Subcutaneous adipose tissue (tissue), 4 donors: ENCODE data around the gene TBC1D9B. TPM values are rescaled to one million over a fixed set of nuclear protein-coding genes. Genes with fewer than 3 reads are reported as not detected.

Experiments used
- CTCF ChIP-seq: fragments of 450-650 bp; IDR thresholded peaks from one replicate; pipeline ENCODE4 v1.5.1; 2016; ENCODE audit warnings: low read depth, mild to moderate bottlenecking, control low read depth, antibody characterized with exemption, moderate library complexity
- total RNA-seq, 4 donors: library from RNA; depleted of rRNA; stranded (reverse); fragments of >200 nt; gene quantifications; one replicate each; pipeline ENCODE4 v1.1.0, GENCODE V29; 2016

Gene TBC1D9B
- 100 to 1,000 TPM in 3 of 4 donors, 10 to 100 TPM in 1; 87.6 to 142 (median 122) TPM for total RNA-seq

GRCh38 chr5:179907556-179908324 lies at the start of gene TBC1D9B:
TBC1D9B (minus strand) TSS chr5:179907897; CDS start chr5:179907821, 76 bp downstream.
- TF ChIP-seq CTCF: no peak

DNA sequence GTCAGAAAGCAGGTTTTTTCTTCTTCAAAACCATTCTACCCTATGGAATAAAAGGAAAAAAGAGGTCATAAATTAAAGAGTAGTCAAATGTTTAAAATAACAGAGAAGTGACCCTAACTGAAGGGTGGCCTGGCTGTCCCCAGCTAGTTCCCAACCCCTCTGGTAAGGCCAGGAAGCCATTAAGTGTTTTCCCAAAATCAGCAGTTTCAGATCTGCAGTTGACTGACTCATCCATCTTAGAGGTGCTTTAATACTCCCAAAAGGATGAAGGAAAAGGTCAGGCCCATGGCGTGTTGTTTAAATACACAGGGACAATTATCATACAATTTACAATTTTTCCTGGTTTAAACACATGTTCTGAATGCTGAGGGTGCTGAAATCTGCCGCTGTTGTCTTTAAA lies 47.9 kb upstream of the TBC1D9B start:
- TF ChIP-seq CTCF: no peak

- no peak for TF ChIP-seq CTCF
Observed at GRCh38 chr5:179955062-179955461, 47.4 kb upstream of the TBC1D9B start.

- TF ChIP-seq CTCF: no peak
Observed at GRCh38 chr5:179954434-179954833, 46.7 kb upstream of the TBC1D9B start.

DNA sequence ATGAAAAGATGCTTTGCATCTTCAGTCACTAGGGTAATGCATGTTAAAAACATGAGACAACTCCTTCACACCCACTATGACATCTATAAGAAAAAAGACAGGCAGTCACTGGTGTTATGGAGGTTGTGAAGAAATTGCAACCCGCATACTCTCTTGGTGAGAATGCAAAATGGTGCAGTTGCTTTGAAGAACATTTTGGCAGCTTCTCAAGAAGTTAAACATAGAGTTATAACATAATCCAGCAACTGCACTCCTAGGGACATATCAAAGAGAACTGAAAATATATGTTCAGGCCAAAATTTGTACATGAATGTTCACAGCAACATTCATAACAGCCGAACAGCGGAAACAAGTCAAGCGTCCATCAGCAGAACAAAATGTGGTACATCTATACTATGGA lies 46.3 kb upstream of the TBC1D9B start:
- TF ChIP-seq CTCF: no peak

DNA sequence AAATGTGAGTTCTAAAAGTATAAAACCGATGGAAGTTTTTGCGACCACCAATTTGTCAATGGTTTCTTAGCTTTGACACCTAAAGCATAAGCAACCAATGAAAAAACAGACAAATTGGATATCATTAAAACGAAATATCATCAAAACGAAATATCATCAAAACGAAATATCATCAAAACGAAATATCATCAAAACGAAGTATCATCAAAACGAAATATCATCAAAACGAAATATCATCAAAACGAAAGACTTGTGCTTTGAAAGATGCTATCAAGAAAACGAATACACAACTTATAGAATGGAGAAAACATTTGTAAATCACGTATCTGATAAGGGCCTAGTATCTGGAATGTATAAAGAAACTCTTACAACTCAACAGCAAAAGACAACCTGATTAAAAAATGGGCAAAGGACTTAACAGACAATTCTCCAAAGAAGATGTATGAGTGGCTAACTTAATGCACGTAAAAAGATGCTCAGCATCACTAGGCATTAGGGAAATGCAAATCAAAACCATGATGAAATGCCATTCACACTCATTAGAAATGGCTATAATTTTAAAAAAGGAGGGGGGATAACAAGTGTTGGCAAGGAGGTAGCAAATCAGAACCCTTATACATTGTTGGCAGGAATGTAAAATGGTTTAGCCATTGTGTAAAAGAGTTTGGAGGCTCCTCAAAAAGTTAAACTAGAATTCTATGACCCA lies 29.4 kb upstream of the TBC1D9B start:
- TF ChIP-seq CTCF: no peak

- no peak for TF ChIP-seq CTCF
Observed at GRCh38 chr5:179930788-179931473, 23.2 kb upstream of the TBC1D9B start.
